A549 (cell line): ENCODE data around the gene MYH10.

Experiments
- CEBPB ChIP-seq, 2 experiments: fragments of >200 bp in 1 of 2; sonication (Bioruptor Twin) in 1 of 2; formaldehyde crosslinking in 1 of 2; IDR thresholded peaks; 2 replicates each; pipeline ENCODE4 v1.6.1; 2012 to 2016
- EP300 ChIP-seq, 2 experiments: fragments of >200 bp; sonication (Bioruptor Twin); formaldehyde crosslinking; IDR thresholded peaks; 2 replicates in 1 of 2; 3 replicates in 1 of 2; pipeline ENCODE4 v1.6.1; 2016 to 2017
- FOSL2 ChIP-seq, 2 experiments: fragments of 450-650 bp in 1 of 2; fragments of >200 bp in 1 of 2; sonication (Bioruptor Twin) in 1 of 2; formaldehyde crosslinking; IDR thresholded peaks; 2 replicates each; pipeline versions ENCODE4 v1.5.0 to v1.6.1; 2016 to 2020; ENCODE audit warnings: mild to moderate bottlenecking in 1 of 2, moderate library complexity in 1 of 2
- HDAC2 ChIP-seq: fragments of 200-600 bp; sonication (generic); IDR thresholded peaks from 2 replicates; pipeline ENCODE4 v1.6.1; 2016
- MAFK ChIP-seq: fragments of 450-650 bp; IDR thresholded peaks from 2 replicates; pipeline ENCODE4 v1.6.1; 2014; ENCODE audit not compliant: partially characterized antibody
- POLR2A ChIP-seq: IDR thresholded peaks from 2 replicates; pipeline ENCODE4 v1.6.1; 2012; ENCODE audit warnings: mild to moderate bottlenecking, low read length
- RAD21 ChIP-seq, 2 experiments: fragments of >200 bp in 1 of 2; sonication (Bioruptor Twin) in 1 of 2; formaldehyde crosslinking in 1 of 2; IDR thresholded peaks in 1 of 2; conservative IDR thresholded peaks in 1 of 2; 2 replicates in 1 of 2; 3 replicates in 1 of 2; pipeline ENCODE4 v1.6.1; 2012 to 2018; ENCODE audit warnings: inconsistent platforms in 1 of 2
- SREBF2 ChIP-seq: fragments of 450-650 bp; IDR thresholded peaks from 2 replicates; pipeline ENCODE4 v1.6.1; 2014; ENCODE audit warnings: mild to moderate bottlenecking, moderate library complexity
- ZSCAN20 ChIP-seq: fragments of 250-450 bp; sonication (Bioruptor Pico); IDR thresholded peaks from 2 replicates; pipeline ENCODE4 v1.8.0; 2022; ENCODE audit warnings: mild to moderate bottlenecking, moderate library complexity
- TF ChIP-seq, protein P1 (sequence below): fragments of >200 bp; sonication (Bioruptor Twin); formaldehyde crosslinking; IDR thresholded peaks from 3 replicates; pipeline ENCODE4 v1.5.1; 2016
- TF ChIP-seq, protein P2 (sequence below): IDR thresholded peaks from 2 replicates; pipeline ENCODE4 v1.6.1; 2012
- TF ChIP-seq, protein P3 (sequence below): fragments of 150-350 bp; IDR thresholded peaks from 2 replicates; pipeline ENCODE4 v1.6.1; 2014; ENCODE audit warnings: low read depth, mild to moderate bottlenecking, low read length
- TF ChIP-seq, protein P4 (sequence below): fragments of 200-600 bp; sonication (generic); IDR thresholded peaks from 2 replicates; pipeline ENCODE4 v1.6.1; 2016; ENCODE audit warnings: antibody characterized with exemption, mild to moderate bottlenecking, moderate library complexity

DNA sequence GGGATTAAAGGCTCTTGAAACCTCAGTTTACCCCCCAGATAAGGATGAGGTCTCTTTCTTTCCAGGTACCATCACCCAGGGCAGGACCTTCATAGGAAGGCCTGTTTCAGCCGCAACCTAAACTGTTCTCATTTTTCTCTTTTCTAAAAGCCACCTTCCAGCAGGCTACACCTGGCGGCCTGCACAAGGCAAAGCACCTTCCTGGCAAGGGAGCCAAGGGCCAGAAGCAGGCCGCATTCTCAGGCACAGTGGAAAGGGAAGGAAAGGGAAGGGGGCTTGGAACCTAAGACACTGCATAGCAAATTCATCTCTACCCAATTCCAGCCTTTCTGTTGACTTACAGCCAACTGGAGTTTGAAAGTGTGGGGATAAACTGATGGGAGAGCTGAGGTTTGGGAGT, 203.7 kb downstream of the MYH10 start:
- TF ChIP-seq, protein P1, sequence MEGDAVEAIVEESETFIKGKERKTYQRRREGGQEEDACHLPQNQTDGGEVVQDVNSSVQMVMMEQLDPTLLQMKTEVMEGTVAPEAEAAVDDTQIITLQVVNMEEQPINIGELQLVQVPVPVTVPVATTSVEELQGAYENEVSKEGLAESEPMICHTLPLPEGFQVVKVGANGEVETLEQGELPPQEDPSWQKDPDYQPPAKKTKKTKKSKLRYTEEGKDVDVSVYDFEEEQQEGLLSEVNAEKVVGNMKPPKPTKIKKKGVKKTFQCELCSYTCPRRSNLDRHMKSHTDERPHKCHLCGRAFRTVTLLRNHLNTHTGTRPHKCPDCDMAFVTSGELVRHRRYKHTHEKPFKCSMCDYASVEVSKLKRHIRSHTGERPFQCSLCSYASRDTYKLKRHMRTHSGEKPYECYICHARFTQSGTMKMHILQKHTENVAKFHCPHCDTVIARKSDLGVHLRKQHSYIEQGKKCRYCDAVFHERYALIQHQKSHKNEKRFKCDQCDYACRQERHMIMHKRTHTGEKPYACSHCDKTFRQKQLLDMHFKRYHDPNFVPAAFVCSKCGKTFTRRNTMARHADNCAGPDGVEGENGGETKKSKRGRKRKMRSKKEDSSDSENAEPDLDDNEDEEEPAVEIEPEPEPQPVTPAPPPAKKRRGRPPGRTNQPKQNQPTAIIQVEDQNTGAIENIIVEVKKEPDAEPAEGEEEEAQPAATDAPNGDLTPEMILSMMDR, result no peak
- no peak for TF ChIP-seq EP300 (IDR thresholded peaks at IDR 0.05)
- TF ChIP-seq MAFK, result no peak
- TF ChIP-seq HDAC2, result no peak
- TF ChIP-seq, protein P2, sequence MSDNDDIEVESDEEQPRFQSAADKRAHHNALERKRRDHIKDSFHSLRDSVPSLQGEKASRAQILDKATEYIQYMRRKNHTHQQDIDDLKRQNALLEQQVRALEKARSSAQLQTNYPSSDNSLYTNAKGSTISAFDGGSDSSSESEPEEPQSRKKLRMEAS, result no peak
- TF ChIP-seq, protein P3, sequence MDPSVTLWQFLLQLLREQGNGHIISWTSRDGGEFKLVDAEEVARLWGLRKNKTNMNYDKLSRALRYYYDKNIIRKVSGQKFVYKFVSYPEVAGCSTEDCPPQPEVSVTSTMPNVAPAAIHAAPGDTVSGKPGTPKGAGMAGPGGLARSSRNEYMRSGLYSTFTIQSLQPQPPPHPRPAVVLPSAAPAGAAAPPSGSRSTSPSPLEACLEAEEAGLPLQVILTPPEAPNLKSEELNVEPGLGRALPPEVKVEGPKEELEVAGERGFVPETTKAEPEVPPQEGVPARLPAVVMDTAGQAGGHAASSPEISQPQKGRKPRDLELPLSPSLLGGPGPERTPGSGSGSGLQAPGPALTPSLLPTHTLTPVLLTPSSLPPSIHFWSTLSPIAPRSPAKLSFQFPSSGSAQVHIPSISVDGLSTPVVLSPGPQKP, result no peak
- no peak for TF ChIP-seq CEBPB (IDR thresholded peaks at IDR 0.05)
- no peak for TF ChIP-seq POLR2A
- TF ChIP-seq, protein P4, sequence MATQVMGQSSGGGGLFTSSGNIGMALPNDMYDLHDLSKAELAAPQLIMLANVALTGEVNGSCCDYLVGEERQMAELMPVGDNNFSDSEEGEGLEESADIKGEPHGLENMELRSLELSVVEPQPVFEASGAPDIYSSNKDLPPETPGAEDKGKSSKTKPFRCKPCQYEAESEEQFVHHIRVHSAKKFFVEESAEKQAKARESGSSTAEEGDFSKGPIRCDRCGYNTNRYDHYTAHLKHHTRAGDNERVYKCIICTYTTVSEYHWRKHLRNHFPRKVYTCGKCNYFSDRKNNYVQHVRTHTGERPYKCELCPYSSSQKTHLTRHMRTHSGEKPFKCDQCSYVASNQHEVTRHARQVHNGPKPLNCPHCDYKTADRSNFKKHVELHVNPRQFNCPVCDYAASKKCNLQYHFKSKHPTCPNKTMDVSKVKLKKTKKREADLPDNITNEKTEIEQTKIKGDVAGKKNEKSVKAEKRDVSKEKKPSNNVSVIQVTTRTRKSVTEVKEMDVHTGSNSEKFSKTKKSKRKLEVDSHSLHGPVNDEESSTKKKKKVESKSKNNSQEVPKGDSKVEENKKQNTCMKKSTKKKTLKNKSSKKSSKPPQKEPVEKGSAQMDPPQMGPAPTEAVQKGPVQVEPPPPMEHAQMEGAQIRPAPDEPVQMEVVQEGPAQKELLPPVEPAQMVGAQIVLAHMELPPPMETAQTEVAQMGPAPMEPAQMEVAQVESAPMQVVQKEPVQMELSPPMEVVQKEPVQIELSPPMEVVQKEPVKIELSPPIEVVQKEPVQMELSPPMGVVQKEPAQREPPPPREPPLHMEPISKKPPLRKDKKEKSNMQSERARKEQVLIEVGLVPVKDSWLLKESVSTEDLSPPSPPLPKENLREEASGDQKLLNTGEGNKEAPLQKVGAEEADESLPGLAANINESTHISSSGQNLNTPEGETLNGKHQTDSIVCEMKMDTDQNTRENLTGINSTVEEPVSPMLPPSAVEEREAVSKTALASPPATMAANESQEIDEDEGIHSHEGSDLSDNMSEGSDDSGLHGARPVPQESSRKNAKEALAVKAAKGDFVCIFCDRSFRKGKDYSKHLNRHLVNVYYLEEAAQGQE, result no peak
- TF ChIP-seq SREBF2, result no peak
- no peak for TF ChIP-seq RAD21 (conservative IDR thresholded peaks at IDR 0.05 in 1 of 2, IDR thresholded peaks at IDR 0.05 in 1 of 2)
- TF ChIP-seq ZSCAN20 (CRISPR knock-in tag), result no peak
- no peak for TF ChIP-seq FOSL2 (IDR thresholded peaks at IDR 0.05)
- TF ChIP-seq FOSL2 (CRISPR knock-in tag; IDR thresholded peaks at IDR 0.05), result no peak
